ENCODE measurements around the gene BCL2.

The BCL2 gene

DNA sequence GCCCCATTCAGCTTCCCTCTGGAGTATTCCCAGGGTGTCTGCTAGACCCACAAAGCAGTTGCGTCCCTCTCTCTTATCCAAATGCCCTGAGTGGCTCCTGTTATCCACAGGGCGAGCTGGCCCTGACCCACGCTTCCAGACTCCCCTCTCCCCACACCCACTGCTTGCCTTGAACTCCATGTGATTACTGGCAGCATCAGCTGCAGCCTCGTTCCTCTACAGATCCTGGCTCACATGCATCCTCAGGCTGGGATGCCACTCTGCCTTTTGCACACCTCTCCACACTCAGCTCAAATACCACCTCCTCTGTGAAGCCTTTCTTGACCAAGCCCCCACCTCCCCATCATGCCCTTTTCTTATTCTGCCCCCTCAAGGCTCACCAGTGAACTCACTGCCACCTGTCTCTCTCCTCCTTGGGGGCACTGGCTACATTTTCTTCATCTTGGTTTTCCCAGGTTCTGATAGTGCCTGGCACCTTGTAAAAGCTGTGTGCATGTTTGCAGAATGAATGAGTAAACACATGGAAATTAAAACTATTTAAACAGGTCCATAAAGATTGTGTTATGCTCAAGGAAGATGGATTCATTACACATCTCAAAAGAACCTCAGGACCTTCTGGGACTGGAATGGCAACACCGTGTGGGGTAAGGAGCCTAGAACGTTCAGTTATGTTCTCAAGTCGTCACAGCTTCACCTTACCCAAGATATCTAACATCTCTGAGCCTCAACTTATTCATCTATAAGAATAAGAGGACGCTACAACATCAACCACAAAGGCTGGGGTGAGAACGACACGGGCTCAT, 165.0 kb downstream of the BCL2 start:
- CTCF ChIA-PET, result interaction anchor here (0.5 to 1.7 kb wide), 6 partner anchors 22 to 510 kb away, joined by 3 to 8 read pairs (median 4); no protein-coding TSS in a partner anchor
- TF ChIP-seq, protein P1, sequence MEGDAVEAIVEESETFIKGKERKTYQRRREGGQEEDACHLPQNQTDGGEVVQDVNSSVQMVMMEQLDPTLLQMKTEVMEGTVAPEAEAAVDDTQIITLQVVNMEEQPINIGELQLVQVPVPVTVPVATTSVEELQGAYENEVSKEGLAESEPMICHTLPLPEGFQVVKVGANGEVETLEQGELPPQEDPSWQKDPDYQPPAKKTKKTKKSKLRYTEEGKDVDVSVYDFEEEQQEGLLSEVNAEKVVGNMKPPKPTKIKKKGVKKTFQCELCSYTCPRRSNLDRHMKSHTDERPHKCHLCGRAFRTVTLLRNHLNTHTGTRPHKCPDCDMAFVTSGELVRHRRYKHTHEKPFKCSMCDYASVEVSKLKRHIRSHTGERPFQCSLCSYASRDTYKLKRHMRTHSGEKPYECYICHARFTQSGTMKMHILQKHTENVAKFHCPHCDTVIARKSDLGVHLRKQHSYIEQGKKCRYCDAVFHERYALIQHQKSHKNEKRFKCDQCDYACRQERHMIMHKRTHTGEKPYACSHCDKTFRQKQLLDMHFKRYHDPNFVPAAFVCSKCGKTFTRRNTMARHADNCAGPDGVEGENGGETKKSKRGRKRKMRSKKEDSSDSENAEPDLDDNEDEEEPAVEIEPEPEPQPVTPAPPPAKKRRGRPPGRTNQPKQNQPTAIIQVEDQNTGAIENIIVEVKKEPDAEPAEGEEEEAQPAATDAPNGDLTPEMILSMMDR (conservative IDR thresholded peaks at IDR 0.05; ENCODE audit: low read depth), result no peak
- no peak for DNase-seq (ENCODE audit: low spot score)
- H3K27ac ChIP-seq, result no peak overlapping the region
- POLR2A ChIA-PET (ENCODE audit: low non-redundant PET), result no interaction called here

DNA sequence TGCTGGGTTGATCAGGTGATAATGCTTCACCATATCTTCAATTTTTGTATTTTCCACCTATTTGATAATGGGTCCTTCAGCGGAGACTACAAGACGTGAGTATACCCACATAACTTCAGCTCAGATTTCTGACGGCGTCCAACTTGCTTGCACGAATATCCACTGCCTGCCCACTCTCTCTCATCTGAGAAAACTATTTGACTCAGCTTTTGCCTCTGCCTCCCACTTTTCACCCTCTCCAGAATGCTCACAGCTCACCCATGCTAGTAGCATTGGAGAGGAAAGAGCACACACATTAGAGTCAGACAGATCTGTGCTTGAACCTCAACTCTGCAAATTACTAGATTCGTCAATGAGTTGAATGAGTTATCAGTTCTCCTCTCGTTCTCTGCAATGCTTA, 166.8 kb downstream of the BCL2 start:
- DNase-seq (ENCODE audit: low spot score), result no peak
- POLR2A ChIA-PET (ENCODE audit: low non-redundant PET), result no interaction called here
- H3K27ac ChIP-seq, result no peak overlapping the region
- TF ChIP-seq, protein P1 (conservative IDR thresholded peaks at IDR 0.05; ENCODE audit: low read depth), result no peak
- CTCF ChIA-PET, result no interaction called here

DNA sequence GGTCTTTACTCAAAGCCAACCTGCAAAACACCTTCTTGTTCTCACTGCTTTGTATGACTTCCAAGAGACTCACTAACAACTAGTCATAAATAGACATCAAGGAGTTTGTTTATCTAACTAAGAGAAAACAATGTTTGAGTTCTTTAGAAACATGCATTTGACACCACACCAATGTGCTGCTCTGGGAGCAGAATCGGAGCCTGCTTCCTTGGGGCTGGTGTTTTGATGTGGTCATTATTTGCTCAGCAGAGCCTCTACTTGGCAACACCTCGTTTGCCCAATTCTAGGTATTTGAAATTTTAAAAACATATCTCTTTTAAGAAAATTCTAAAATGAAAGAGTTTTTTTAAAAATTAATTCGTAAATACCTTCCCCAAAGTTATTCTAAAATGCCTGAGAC, 167.5 kb downstream of the BCL2 start:
- CTCF ChIA-PET, result no interaction called here
- POLR2A ChIA-PET (ENCODE audit: low non-redundant PET), result no interaction called here
- no peak for DNase-seq (ENCODE audit: low spot score)
- no peak overlapping the region for H3K27ac ChIP-seq
- TF ChIP-seq, protein P1 (conservative IDR thresholded peaks at IDR 0.05; ENCODE audit: low read depth), result no peak

DNA sequence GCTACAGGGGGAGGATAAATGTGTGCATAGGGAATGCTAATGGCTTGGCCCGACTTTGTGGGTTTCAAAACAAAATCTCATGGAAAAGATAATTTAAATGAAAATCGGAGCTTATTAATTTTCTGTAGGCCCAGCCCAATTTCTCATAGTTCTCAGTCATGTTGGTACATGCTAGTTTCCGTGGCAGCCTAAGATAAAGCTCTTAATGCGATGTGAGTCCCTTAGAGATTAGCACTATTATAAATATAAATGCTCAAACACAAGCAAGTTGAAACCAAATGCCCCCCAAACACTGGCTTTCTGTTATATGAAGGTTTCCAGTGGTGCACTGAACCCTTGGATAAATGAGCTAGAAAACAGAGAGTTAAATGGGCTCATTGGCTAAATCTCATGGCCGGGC, 168.0 kb downstream of the BCL2 start:
- H3K27ac ChIP-seq, result no peak overlapping the region
- TF ChIP-seq, protein P1 (conservative IDR thresholded peaks at IDR 0.05; ENCODE audit: low read depth), result no peak
- DNase-seq (ENCODE audit: low spot score), result no peak
- ChIA-PET POLR2A (ENCODE audit: low non-redundant PET) (no interaction called here), CTCF (interaction anchor here (0.6 kb wide), 1 partner anchor 10 kb away, joined by 5 read pairs; no protein-coding TSS in a partner anchor)

DNA sequence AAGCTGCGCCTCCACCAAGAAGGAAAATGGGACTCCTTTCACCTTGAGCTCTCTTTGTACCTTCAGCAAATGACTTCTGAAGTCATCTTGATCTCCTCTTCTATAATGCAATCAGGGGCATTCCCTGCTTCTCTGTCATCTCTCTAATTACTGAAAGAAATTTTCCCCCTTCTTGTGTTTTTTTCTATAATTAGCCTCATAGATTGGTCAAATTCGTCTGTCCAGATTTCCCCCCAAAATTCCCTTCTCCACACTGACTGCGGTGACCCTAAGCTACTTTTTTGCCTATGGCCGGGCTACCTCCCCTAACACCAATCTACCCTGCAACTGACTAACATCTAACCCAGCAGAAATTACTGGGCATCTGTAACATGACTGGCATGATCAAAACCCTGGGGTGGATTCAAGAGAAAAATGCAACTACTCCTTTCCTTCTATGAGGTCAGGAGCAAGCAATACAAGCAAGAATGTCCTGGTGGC, 168.6 kb downstream of the BCL2 start:
- ChIA-PET POLR2A (ENCODE audit: low non-redundant PET) (no interaction called here), CTCF (no interaction called here)
- no peak overlapping the region for H3K27ac ChIP-seq
- no peak for DNase-seq (ENCODE audit: low spot score)
- TF ChIP-seq, protein P1 (conservative IDR thresholded peaks at IDR 0.05; ENCODE audit: low read depth), result no peak

DNA sequence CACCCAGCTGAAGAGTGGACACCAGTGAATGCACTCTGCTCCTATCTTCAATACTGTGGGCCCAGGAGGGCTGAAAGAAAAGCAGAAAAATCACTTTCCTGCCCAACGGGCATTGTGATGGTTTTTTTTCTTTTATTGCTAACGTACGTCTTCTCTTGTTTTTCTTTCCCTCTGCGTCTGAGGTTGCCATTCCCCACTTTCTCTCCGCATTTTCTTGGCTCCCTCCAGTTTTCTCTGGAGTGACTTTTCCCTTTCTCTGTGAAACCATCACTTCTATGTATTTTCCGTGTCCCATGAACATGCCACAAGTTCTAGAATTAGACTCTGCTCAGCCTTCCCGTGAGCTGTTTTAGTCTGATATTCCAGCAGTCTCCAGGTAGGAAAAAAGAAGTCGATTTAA, 169.2 kb downstream of the BCL2 start:
- POLR2A ChIA-PET (ENCODE audit: low non-redundant PET), result no interaction called here
- CTCF ChIA-PET, result no interaction called here
- DNase-seq (ENCODE audit: low spot score), result no peak
- no peak overlapping the region for H3K27ac ChIP-seq
- TF ChIP-seq, protein P1 (conservative IDR thresholded peaks at IDR 0.05; ENCODE audit: low read depth), result no peak

Data from RWPE1 (cell line).